Ovary (tissue), 9 donors: Measurements from ENCODE around the gene TCERG1L. TPM values are rescaled to one million over a fixed set of nuclear protein-coding genes. Genes with fewer than 3 reads are reported as not detected.

ENCODE experiments used
- DNase-seq, 5 donors: peaks; one replicate each; pipeline ENCODE4 v3.0.0-alpha.2; 2019 to 2020
- H3K27ac ChIP-seq, 2 donors: fragments of 200-600 bp; one replicate each; pipeline versions ENCODE4 v1.5.1 to v1.8.0; 2019 to 2022
- H3K27me3 ChIP-seq: fragments of 200-600 bp; one replicate; pipeline ENCODE4 v1.8.0; 2022
- H3K36me3 ChIP-seq: fragments of 200-600 bp; sonication (generic); one replicate; pipeline ENCODE4 v1.5.1; 2019
- H3K4me1 ChIP-seq: one replicate; pipeline ENCODE4 v1.8.1; 2013; ENCODE audit warnings: mild to moderate bottlenecking, moderate library complexity; ENCODE audit not compliant: insufficient read depth
- H3K4me3 ChIP-seq: fragments of 200-600 bp; sonication (generic); one replicate; pipeline ENCODE4 v1.5.1; 2017
- H3K9me3 ChIP-seq, 2 donors: fragments of 200-600 bp in 1 of 2; sonication (generic) in 1 of 2; one replicate each; pipeline versions ENCODE4 v1.5.1 to v1.8.1; 2013 to 2019; ENCODE audit warnings: mild to moderate bottlenecking in 1 of 2, moderate library complexity in 1 of 2
- CTCF ChIP-seq, 3 donors: fragments of 450-650 bp in 2 of 3; fragments of 200-600 bp in 1 of 3; IDR thresholded peaks; one replicate each; pipeline versions ENCODE4 v1.5.1 to v1.8.0; 2016 to 2022; ENCODE audit warnings: antibody characterized with exemption in 3 of 3, mild to moderate bottlenecking in 1 of 3
- EP300 ChIP-seq: sonication (generic); formaldehyde crosslinking; IDR thresholded peaks from one replicate; pipeline ENCODE4 v1.6.1; 2017; ENCODE audit warnings: antibody characterized with exemption
- POLR2A ChIP-seq: fragments of 450-650 bp; IDR thresholded peaks from one replicate; pipeline ENCODE4 v1.6.1; 2017; ENCODE audit warnings: antibody characterized with exemption, mild to moderate bottlenecking, moderate library complexity
- WGBS, 3 donors: extraction: QIAGEN DNeasy Blood & Tissue Kit in 1 of 3; methylation state at CpG; one replicate each; pipeline versions ENCODE4 v1.1.5 to v1.1.7; 2013 to 2017; 5-methylcytosine and 5-hydroxymethylcytosine counted together
- intact Hi-C, 4 donors: fragments of 100-400 bp; cut with DNase I; formaldehyde crosslinking; loops; one replicate each; pipeline versions ENCODE4 v1.11.0 to v1.15.1; 2022 to 2023
- polyA plus RNA-seq, 2 donors: library from polyadenylated mRNA; stranded (reverse); fragments of 200-250 nt in 1 of 2; fragments of 350-450 nt in 1 of 2; fragmentation: Illumina TruSeq in 1 of 2; extraction: RNeasy Lipid Tissue Mini Kit (QIAGEN cat#74804) in 1 of 2; gene quantifications; one replicate each; pipeline ENCODE4 v1.2.3, GENCODE V29; 2013 to 2014
- total RNA-seq, 7 donors: library from RNA; depleted of rRNA in 2 of 7; stranded (reverse); fragments of >200 nt in 2 of 7; fragmentation: NEBNext Ultra II Directional in 3 of 7; extraction: Animal tissue kit (Norgen Biotek cat#: 25700) in 3 of 7; gene quantifications; one replicate each; pipeline versions ENCODE4 v1.1.0 to v1.2.4, GENCODE V29; 2016 to 2023
- donor health status: DM: no; HTN: no; CAD: no; lungs with moderate emphysema.
- donor health status: DM: no; HTN: no; CAD: no.
- donor health status: Bipolar disorder and iron deficiency.
- donor health status: DM: yes; HTN: yes; CAD: no.
- donor health status: DM: no; HTN: no; CAD: no.
- donor health status: DM: yes; HTN: yes; CAD: no.

The TCERG1L gene
- total and polyA plus RNA-seq, 9 donors, result 1.1 to 8.0 (median 1.8) TPM

DNA sequence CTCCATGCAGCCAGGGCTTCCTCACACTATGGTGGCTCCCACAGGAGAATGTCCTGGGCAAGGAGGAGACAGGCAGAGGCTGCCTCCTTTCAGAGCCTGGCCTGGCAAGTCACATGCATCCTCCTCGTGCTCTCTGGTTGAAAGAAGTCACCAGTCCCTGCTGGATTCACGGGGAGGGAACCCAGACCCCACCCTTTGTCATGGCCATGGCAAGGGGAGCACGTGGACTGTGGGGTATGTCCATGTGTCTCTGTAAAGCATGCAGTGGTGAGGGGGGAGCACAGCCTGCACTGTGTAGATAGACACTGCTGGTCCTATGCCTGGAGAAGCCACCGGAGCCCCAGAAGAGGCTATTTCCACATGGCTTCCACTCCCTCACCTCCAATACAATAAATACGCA is 225.0 kb downstream of the TCERG1L start:
- intact Hi-C loops, result no loop called here
- WGBS, 3 donors, result 90 to 97% (median 94%) methylated on average over 5 of the region's 5 CpGs
- Histone ChIP-seq H3K4me3 (no peak overlapping the region), H3K9me3 (no peaks in the 10 kb centered on the region), H3K27me3 (no peaks in the 10 kb centered on the region), H3K27ac (no peak overlapping the region), H3K4me1 (peaks cover 11% of the 10 kb centered on the region), H3K36me3 (no peaks in the 10 kb centered on the region)
- TF ChIP-seq POLR2A, result no peak
- TF ChIP-seq CTCF (IDR thresholded peaks at IDR 0.05), result no peak
- TF ChIP-seq EP300, result no peak
- no peak for DNase-seq

DNA sequence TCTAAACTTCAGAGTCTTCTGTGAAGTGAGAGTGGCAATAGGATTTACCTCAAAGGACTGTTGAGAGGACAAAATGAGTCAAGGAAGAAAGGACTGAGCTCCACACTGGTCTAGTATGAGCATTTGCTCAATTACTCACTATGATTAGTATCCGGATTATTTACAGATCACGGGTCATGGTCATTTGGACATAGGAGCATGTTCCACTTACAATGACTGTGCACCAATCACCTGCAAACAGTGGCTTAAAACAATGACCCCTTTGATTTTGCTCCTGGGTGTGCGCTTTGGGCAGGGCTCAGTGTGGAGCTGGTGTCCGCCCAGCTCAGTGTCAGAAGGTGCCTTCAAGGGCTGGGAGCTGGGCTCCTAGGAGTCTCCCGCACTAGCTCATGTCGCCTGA is 225.4 kb downstream of the TCERG1L start:
- Histone ChIP-seq H3K27ac (no peak overlapping the region), H3K27me3 (no peaks in the 10 kb centered on the region), H3K36me3 (no peaks in the 10 kb centered on the region), H3K4me3 (no peak overlapping the region), H3K9me3 (no peaks in the 10 kb centered on the region), H3K4me1 (peaks cover 14% of the 10 kb centered on the region)
- no peak for TF ChIP-seq EP300
- TF ChIP-seq CTCF (IDR thresholded peaks at IDR 0.05), result no peak
- TF ChIP-seq POLR2A, result no peak
- DNase-seq, result no peak
- intact Hi-C loops, result no loop called here
- 96 to 98% (median 96%) methylated on average over 6 of the region's 6 CpGs for WGBS, 3 donors

GRCh38 chr10:131085091-131085860 is 226.2 kb downstream of the TCERG1L start:
- Histone ChIP-seq H3K27ac (no peak overlapping the region), H3K4me1 (peaks cover 20% of the 10 kb centered on the region), H3K9me3 (no peaks in the 10 kb centered on the region), H3K27me3 (no peaks in the 10 kb centered on the region), H3K36me3 (no peaks in the 10 kb centered on the region), H3K4me3 (no peak overlapping the region)
- TF ChIP-seq POLR2A, result no peak
- no peak for TF ChIP-seq CTCF (IDR thresholded peaks at IDR 0.05)
- TF ChIP-seq EP300, result no peak
- no peak for DNase-seq
- 90 to 93% (median 92%) methylated on average over 21 of the region's 21 CpGs for WGBS, 3 donors
- intact Hi-C loops, result no loop called here

DNA sequence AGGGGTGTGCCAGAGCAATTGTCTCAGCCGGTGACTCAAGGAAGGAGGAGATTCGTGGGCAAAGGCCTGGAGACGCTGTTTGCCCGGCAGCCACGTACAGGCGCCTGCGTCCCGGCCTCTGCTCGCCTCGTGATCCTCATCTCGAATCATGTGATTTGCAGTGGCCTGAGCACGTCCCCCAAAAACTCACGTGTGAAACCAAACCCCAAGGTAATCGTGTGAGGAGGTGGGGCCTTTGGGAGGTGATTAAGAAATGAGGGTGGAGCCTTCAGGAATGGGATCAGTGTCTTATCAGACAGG is 226.8 kb downstream of the TCERG1L start:
- WGBS, 3 donors, result 90 to 95% (median 91%) methylated on average over 14 of the region's 14 CpGs
- intact Hi-C loops, result no loop called here
- no peaks in the 10 kb centered on the region for H3K27me3 ChIP-seq

More for the DNA sequence above, 226.8 kb downstream of the TCERG1L start:
- H3K36me3 ChIP-seq, result no peaks in the 10 kb centered on the region
- H3K27ac ChIP-seq, result no peak overlapping the region
- no peak overlapping the region for H3K4me3 ChIP-seq
- no peak for TF ChIP-seq CTCF (IDR thresholded peaks at IDR 0.05)
- TF ChIP-seq POLR2A, result no peak
- TF ChIP-seq EP300, result no peak
- DNase-seq, result peak in 1 of 5 donors; percentile 6
- no peaks in the 10 kb centered on the region for H3K9me3 ChIP-seq
- H3K4me1 ChIP-seq, result peaks cover 21% of the 10 kb centered on the region
